ENCODE data around the gene ACTL7A.
"Not testable (repeated sequence)": the region's sequence is repeated elsewhere in the genome, so short reads cannot be mapped to it uniquely, and the experiment has no call there.

ACTL7A gene

GRCh38 chr9:108882052-108882888, 20.2 kb downstream of the ACTL7A start:
- DNase-seq: no peak

- DNase-seq: no peak
These were observed 21.0 kb downstream of the ACTL7A start for GRCh38 chr9:108883085-108883484.

GRCh38 chr9:108884701-108885100, 22.6 kb downstream of the ACTL7A start:
- no peak for DNase-seq

- DNase-seq: no peak
These were observed 23.7 kb downstream of the ACTL7A start for GRCh38 chr9:108885643-108886348.

- DNase-seq: not testable (repeated sequence)
These were observed 24.7 kb downstream of the ACTL7A start for GRCh38 chr9:108886594-108887271.

GRCh38 chr9:108889649-108890067, 27.6 kb downstream of the ACTL7A start:
- DNase-seq: no peak

GRCh38 chr9:108894225-108894997, 32.3 kb downstream of the ACTL7A start:
- DNase-seq: no peak

- no peak for DNase-seq
These were observed 35.4 kb downstream of the ACTL7A start for GRCh38 chr9:108897324-108898096.

- DNase-seq: not testable (repeated sequence)
These were observed 37.1 kb downstream of the ACTL7A start for GRCh38 chr9:108899023-108899695.

- DNase-seq: no peak
These were observed 38.1 kb downstream of the ACTL7A start for GRCh38 chr9:108900176-108900575.

- DNase-seq: no peak
These were observed 41.5 kb downstream of the ACTL7A start for GRCh38 chr9:108903420-108904103.

GRCh38 chr9:108904161-108904560, 42.1 kb downstream of the ACTL7A start:
- no peak for DNase-seq

GRCh38 chr9:108905494-108905893, 43.4 kb downstream of the ACTL7A start:
- DNase-seq: no peak

- no peak for DNase-seq
These were observed 48.3 kb downstream of the ACTL7A start for GRCh38 chr9:108910402-108910801.

- no peak for DNase-seq
These were observed 48.8 kb downstream of the ACTL7A start for GRCh38 chr9:108910914-108911313.

GRCh38 chr9:108911820-108912219, 49.8 kb downstream of the ACTL7A start:
- no peak for DNase-seq
